HG03378 (cell line): ENCODE results near the gene PSMA7.

Source experiments
- ATAC-seq: cut with Tn5 transposase; IDR thresholded peaks from one replicate; pipeline ENCODE4 v1.9.1; 2021; ENCODE audit warnings: mild to moderate bottlenecking, moderate library complexity; ENCODE audit not compliant: unreplicated experiment

PSMA7 gene

DNA sequence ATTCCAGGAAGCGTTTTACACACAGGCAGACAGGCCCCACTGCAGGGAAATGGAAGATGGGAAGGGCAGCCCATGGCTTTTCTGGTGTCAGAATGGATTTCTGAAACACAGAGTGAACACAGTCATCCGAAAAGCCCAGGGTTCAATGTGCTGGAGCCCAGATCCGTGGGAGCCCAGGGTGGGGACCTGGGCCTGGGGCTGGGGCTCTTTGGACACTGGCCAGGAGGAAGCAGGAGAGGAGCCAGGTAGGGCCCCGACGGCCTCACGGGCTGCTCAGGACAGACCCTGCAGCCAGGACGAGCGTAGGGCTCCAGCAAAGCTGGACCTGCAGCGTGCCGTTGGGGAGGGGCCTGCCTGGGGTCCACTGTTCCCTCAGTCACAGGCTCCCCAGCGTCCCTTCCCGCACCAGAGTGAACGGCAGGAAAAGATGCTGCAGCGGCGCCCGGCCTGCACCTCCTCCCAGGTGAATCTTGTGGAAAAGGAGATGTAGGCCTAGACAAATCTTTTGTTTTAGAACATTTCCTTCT, 45.2 kb downstream of the PSMA7 start:
- no peak for ATAC-seq

- ATAC-seq: no peak
These were observed 46.5 kb downstream of the PSMA7 start for GRCh38 chr20:62096421-62097380.

- no peak for ATAC-seq
These were observed 53.8 kb downstream of the PSMA7 start for GRCh38 chr20:62089393-62089792.

DNA sequence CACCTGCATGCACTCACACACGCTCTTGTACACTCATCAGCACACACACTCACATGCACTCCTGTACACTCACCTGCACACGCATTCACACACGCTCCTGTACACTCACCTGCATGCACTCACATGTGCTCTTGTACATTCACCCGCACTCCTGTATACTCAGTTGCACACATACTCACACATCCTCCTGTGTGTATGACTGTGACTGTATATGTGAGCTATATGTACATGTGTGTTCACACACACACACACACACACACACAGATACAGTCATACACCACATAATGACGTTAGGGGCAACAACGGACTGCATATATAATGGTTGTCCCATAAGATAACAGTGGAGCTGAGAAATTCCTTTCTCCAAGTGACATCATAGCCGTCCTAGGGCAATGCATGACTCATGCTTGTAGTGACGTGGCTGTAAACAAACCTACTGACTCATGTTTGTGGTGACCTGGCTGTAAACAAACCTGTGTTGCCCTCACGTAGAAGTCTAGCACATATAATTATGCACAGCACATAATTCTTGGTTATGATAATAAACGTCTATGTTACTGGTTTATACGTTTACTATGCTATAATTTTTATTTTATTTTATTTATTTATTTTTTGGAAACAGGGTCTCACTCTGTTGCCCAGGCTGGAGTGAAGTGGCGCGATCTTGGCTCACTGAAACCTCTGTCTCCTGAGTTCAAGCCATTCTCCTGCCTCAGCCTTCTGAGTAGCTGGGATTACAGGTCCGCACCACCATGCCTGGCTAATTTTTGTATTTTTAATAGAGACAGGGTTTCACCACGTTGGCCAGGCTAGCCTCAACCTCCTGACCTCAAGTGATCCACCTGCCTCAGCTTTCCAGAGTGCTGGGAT, 54.7 kb downstream of the PSMA7 start:
- no peak for ATAC-seq

- no peak for ATAC-seq
These were observed 55.6 kb downstream of the PSMA7 start for GRCh38 chr20:62087632-62088031.

DNA sequence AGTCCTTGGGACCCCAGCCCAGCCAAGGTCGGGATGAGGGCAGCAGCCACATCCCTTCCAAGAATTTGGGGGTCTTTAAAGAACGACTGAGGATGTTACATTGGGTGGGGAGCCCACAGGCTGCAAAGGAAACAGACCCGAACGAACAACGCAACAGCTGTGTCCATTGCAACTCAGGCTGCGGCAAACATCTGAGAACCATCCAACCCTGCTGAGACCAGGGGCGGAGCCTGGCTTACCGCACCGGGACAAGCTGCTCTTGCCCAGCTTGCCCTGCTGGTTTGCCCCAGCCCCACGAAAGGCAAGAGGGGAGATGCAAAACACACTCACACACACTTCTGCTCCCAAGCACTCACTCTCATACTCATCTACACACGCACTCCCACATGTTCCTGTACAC, 56.0 kb downstream of the PSMA7 start:
- ATAC-seq: no peak
